Astrocyte of the spinal cord (primary cell): ENCODE measurements around the gene TOMM6.

Source experiments
- DNase-seq: peaks from one replicate; pipeline ENCODE4 v3.0.0; 2011; ENCODE audit warnings: low read depth, low spot score
- H3K4me3 ChIP-seq: 2 replicates; pipeline ENCODE4 v1.5.1; 2011; ENCODE audit warnings: low read depth, mild to moderate bottlenecking, low read length, moderate library complexity
- CTCF ChIP-seq: IDR thresholded peaks from 2 replicates; pipeline ENCODE4 v1.5.1; 2012; ENCODE audit warnings: low read depth, mild to moderate bottlenecking, low read length, inconsistent platforms
- in situ Hi-C: cut with HindIII; loops from 2 replicates; pipeline ENCODE4 v1.10.0; 2017; ENCODE audit warnings: low sequenced_read_pairs

The TOMM6 gene

GRCh38 chr6:41744236-41744787, 43.2 kb upstream of the TOMM6 start:
- H3K4me3 ChIP-seq, result no peak overlapping the region
- no peak for TF ChIP-seq CTCF
- in situ Hi-C loops, result no loop called here
- no peak for DNase-seq

GRCh38 chr6:41746107-41746506, 41.4 kb upstream of the TOMM6 start:
- H3K4me3 ChIP-seq, result no peak overlapping the region
- TF ChIP-seq CTCF, result no peak
- in situ Hi-C loops, result no loop called here
- no peak for DNase-seq

GRCh38 chr6:41747256-41748101, 40.0 kb upstream of the TOMM6 start, which contains the start of gene PGC:
PGC (minus strand) TSS chr6:41747397; CDS start chr6:41747334, 63 bp downstream.
- TF ChIP-seq CTCF, result no peak
- in situ Hi-C loops, result no loop called here

GRCh38 chr6:41748102-41748477, 39.4 kb upstream of the TOMM6 start:
- DNase-seq, result no peak
- no peak overlapping the region for H3K4me3 ChIP-seq
- in situ Hi-C loops, result no loop called here
- TF ChIP-seq CTCF, result no peak

More at GRCh38 chr6:41747256-41748101, 40.0 kb upstream of the TOMM6 start, which contains the start of gene PGC:
- H3K4me3 ChIP-seq, result no peak within 1 kb of the TSS
- no peak for DNase-seq

GRCh38 chr6:41748542-41748941, 39.0 kb upstream of the TOMM6 start:
- in situ Hi-C loops, result no loop called here
- no peak for TF ChIP-seq CTCF
- no peak for DNase-seq
- no peak overlapping the region for H3K4me3 ChIP-seq

GRCh38 chr6:41750374-41750773, 37.1 kb upstream of the TOMM6 start:
- H3K4me3 ChIP-seq, result no peak overlapping the region
- in situ Hi-C loops, result no loop called here
- no peak for DNase-seq
- TF ChIP-seq CTCF, result no peak
